GM12878 (cell line): Measurements from ENCODE around the gene MCFD2. TPM values are rescaled to one million over a fixed set of nuclear protein-coding genes. Genes with fewer than 3 reads are reported as not detected.

Experiments used
- ATAC-seq: fragments of 200-7000 bp; cut with Tn5 transposase; 3 replicates; pipeline ENCODE4 v1.9.1; 2020; ENCODE audit warnings: mild to moderate bottlenecking, moderate library complexity
- BruUV-seq: library from RNA; stranded (reverse); fragments of 400-500 nt; replicated peaks from 2 replicates; lab custom pipeline; 2021; lab: Mats Ljungman, UMichigan
- CTCF ChIA-PET: fragments of 300-600 bp; sonication (Branson Sonifier 250); formaldehyde crosslinking; extraction: SDS; loops from one replicate; lab custom pipeline; 2021; ENCODE audit warnings: inconsistent platforms; lab: Yijun Ruan, JAX
- POLR2A ChIA-PET: fragments of 350-600 bp; formaldehyde crosslinking; extraction: SDS; loops from one replicate; lab custom pipeline; 2021; ENCODE audit warnings: inconsistent platforms; lab: Charles Lee
- RAD21 ChIA-PET: fragments of 300-600 bp; sonication (Branson Sonifier 250); formaldehyde crosslinking; loops from one replicate; lab custom pipeline; 2023; ENCODE audit warnings: antibody characterized with exemption; ENCODE audit not compliant: unreplicated experiment; lab: Charles Lee
- SMC1A ChIA-PET: fragments of 300-600 bp; sonication (Branson Sonifier 250); formaldehyde crosslinking; loops from one replicate; lab custom pipeline; 2023; ENCODE audit not compliant: unreplicated experiment, uncharacterized antibody; lab: Charles Lee
- DNase-seq: peaks from one replicate; pipeline ENCODE4 v3.0.0-alpha.2; 2011; ENCODE audit warnings: low read depth, low spot score
- FAIRE-seq: peaks from 3 replicates; lab custom pipeline; 2011; peaks lifted over from hg19 to GRCh38; lab: Jason Lieb, UNC
- H2AFZ ChIP-seq: 2 replicates; pipeline ENCODE4 v1.6.0; 2011; ENCODE audit warnings: low read depth, low read length, control low read depth; ENCODE audit not compliant: control insufficient read depth
- H3K27ac ChIP-seq: 2 replicates; pipeline ENCODE4 v1.5.1; 2011; ENCODE audit warnings: control low read depth; ENCODE audit not compliant: control insufficient read depth, insufficient read depth
- H3K27me3 ChIP-seq, 2 experiments: replicated peaks in 1 of 2; 2 replicates each; pipeline versions ENCODE4 v1.6.0 to v1.6.1; 2011; ENCODE audit warnings: low read length in 1 of 2; ENCODE audit not compliant: control insufficient read depth in 2 of 2, insufficient read depth in 2 of 2
- H3K36me3 ChIP-seq, 2 experiments: 2 replicates each; pipeline ENCODE4 v1.5.1; 2011; ENCODE audit warnings: low read length in 1 of 2; ENCODE audit not compliant: control insufficient read depth in 2 of 2, insufficient read depth in 2 of 2
- H3K4me1 ChIP-seq: 2 replicates; pipeline ENCODE4 v1.6.1; 2011; ENCODE audit warnings: mild to moderate bottlenecking, low read length, moderate library complexity, mixed read lengths; ENCODE audit not compliant: control insufficient read depth, insufficient read depth
- H3K4me2 ChIP-seq: 2 replicates; pipeline ENCODE4 v1.6.0; 2011; ENCODE audit warnings: control low read depth; ENCODE audit not compliant: control insufficient read depth, insufficient read depth
- H3K4me3 ChIP-seq: fragments of 200-600 bp; sonication (generic); 2 replicates; pipeline ENCODE4 v1.5.1; 2016
- H3K79me2 ChIP-seq: 2 replicates; pipeline ENCODE4 v1.6.0; 2011; ENCODE audit warnings: low read length; ENCODE audit not compliant: control insufficient read depth, insufficient read depth
- H3K9ac ChIP-seq: 2 replicates; pipeline ENCODE4 v1.8.0; 2011; ENCODE audit warnings: low read length, control low read depth, mixed read lengths; ENCODE audit not compliant: control insufficient read depth, insufficient read depth
- H3K9me3 ChIP-seq: replicated peaks from 3 replicates; pipeline ENCODE4 v1.5.1; 2011; ENCODE audit warnings: mild to moderate bottlenecking, low read length; ENCODE audit not compliant: control insufficient read depth, insufficient read depth
- H4K20me1 ChIP-seq: 2 replicates; pipeline ENCODE4 v1.6.0; 2011; ENCODE audit not compliant: control insufficient read depth, insufficient read depth
- CHD1 ChIP-seq: IDR thresholded peaks from 2 replicates; pipeline ENCODE4 v1.6.1; 2012; ENCODE audit warnings: low read depth, low read length, improper control_type of control experiment
- KLF5 ChIP-seq: fragments of 450-650 bp; IDR thresholded peaks from 2 replicates; pipeline ENCODE4 v1.6.1; 2014; ENCODE audit warnings: mild to moderate bottlenecking; ENCODE audit not compliant: partially characterized antibody
- SP1 ChIP-seq: IDR thresholded peaks from one replicate; pipeline ENCODE4 v1.6.1; 2011; ENCODE audit warnings: low read depth, low read length
- WGBS: methylation state at CpG from one replicate; pipeline ENCODE4 v1.1.6; 2016; ENCODE audit warnings: low lambda C conversion rate; ENCODE audit not compliant: insufficient replicate concordance, insufficient coverage; ENCODE audit errors: missing lambda C conversion rate; 5-methylcytosine and 5-hydroxymethylcytosine counted together
- in situ Hi-C: fragments of 300-500 bp; cut with MboI; formaldehyde crosslinking; loops from 9 replicates; pipeline ENCODE4 v1.14.3; 2018; ENCODE audit warnings: mixed read lengths
- intact Hi-C: fragments of 100-400 bp; cut with micrococcal nuclease; formaldehyde crosslinking; loops from one replicate; pipeline ENCODE4 v1.14.2; 2022; ENCODE audit not compliant: unreplicated experiment
- polyA plus RNA-seq, 11 experiments: library from polyadenylated mRNA; depleted of rRNA in 4 of 11; unstranded in 6 of 11; stranded (reverse) in 5 of 11; fragments of >200 nt; fragmentation: Nextera tagmentation in 4 of 11; fragmentation: Illumina TruSeq in 1 of 11; extraction: Ambion mirVana in 4 of 11; extraction: Trizol in 1 of 11; gene quantifications; 1 replicate in 1 of 11; 2 replicates in 10 of 11; pipeline versions ENCODE4 v1.2.1 to v1.2.3, GENCODE V29; 2011 to 2016; ENCODE audit warnings: inconsistent platforms in 2 of 11, missing spikeins in 2 of 11, low read depth in 1 of 11
- total RNA-seq, 4 experiments: library from RNA; depleted of rRNA in 3 of 4; stranded (reverse); fragments of >200 nt in 3 of 4; fragmentation: Illumina TruSeq in 1 of 4; extraction: Trizol in 1 of 4; gene quantifications; 2 replicates each; pipeline versions ENCODE4 v1.2.1 to v1.2.3, GENCODE V29; 2013 to 2021
- TF ChIP-seq, protein P1 (sequence below), 3 experiments: IDR thresholded peaks in 2 of 3; conservative IDR thresholded peaks in 1 of 3; 2 replicates each; pipeline ENCODE4 v1.5.1; 2011; ENCODE audit warnings: low read depth in 3 of 3, low read length in 3 of 3, mild to moderate bottlenecking in 3 of 3, control low read depth in 2 of 3, moderate library complexity in 2 of 3, inconsistent platforms in 1 of 3, mixed read lengths in 1 of 3; ENCODE audit not compliant: control insufficient read depth in 2 of 3, insufficient read depth in 1 of 3; ENCODE audit errors: extremely low read depth in 1 of 3
- TF ChIP-seq, protein P2 (sequence below): fragments of 450-650 bp; IDR thresholded peaks from 2 replicates; pipeline ENCODE4 v1.6.1; 2017; ENCODE audit warnings: mild to moderate bottlenecking
- TF ChIP-seq, protein P3 (sequence below): IDR thresholded peaks from 2 replicates; pipeline ENCODE4 v1.6.1; 2012; ENCODE audit warnings: low read depth, low read length, improper control_type of control experiment
- TF ChIP-seq, protein P4 (sequence below): fragments of 450-650 bp; IDR thresholded peaks from 2 replicates; pipeline ENCODE4 v1.6.1; 2017; ENCODE audit warnings: antibody characterized with exemption, mild to moderate bottlenecking, moderate library complexity

MCFD2 gene
- total and polyA plus RNA-seq, 10 of the 15 experiments (the other 5 are each of a cell fraction or from before 2014, with no cell fraction given), result 35.0 to 57.3 (median 40.3) TPM

DNA sequence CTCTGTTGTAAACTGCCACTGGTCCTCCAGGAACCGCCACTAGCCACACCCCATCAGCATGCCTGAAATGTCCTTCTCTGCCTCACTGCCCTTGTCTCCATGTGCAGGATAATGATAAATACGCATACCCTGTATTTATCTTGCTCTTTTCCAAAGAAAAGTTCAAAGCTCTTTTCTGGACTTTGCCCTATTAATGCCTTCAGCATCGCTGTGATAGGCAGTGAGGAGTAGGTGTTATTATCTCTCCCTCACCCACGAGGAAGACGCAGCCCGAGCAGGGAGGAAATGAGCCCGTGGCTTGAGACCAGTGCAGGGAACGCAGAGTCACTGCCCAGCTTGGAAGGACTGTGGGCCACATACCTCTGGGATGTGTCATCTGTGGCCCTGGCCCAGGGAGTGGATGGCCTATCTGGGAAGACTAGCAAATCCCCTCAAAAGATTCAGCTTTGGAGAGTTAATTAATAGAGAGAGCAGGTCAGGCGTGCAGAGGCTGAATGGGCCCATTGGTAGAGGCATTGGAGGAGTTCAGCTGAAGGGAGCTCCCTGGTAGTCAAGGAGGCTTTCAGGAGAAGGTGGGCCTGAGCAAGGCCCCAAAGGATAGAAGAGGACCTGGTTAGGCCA, 39.5 kb upstream of the MCFD2 start (continued):
- TF ChIP-seq, protein P1, sequence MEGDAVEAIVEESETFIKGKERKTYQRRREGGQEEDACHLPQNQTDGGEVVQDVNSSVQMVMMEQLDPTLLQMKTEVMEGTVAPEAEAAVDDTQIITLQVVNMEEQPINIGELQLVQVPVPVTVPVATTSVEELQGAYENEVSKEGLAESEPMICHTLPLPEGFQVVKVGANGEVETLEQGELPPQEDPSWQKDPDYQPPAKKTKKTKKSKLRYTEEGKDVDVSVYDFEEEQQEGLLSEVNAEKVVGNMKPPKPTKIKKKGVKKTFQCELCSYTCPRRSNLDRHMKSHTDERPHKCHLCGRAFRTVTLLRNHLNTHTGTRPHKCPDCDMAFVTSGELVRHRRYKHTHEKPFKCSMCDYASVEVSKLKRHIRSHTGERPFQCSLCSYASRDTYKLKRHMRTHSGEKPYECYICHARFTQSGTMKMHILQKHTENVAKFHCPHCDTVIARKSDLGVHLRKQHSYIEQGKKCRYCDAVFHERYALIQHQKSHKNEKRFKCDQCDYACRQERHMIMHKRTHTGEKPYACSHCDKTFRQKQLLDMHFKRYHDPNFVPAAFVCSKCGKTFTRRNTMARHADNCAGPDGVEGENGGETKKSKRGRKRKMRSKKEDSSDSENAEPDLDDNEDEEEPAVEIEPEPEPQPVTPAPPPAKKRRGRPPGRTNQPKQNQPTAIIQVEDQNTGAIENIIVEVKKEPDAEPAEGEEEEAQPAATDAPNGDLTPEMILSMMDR (IDR thresholded peaks at IDR 0.05 in 2 of 3, conservative IDR thresholded peaks at IDR 0.05 in 1 of 3; ENCODE audit: control insufficient read depth in 2 of 3, extremely low read depth in 1 of 3, insufficient read depth in 1 of 3, low read depth in 3 of 3, low read length in 3 of 3), result no peak
- TF ChIP-seq KLF5, result no peak

DNA sequence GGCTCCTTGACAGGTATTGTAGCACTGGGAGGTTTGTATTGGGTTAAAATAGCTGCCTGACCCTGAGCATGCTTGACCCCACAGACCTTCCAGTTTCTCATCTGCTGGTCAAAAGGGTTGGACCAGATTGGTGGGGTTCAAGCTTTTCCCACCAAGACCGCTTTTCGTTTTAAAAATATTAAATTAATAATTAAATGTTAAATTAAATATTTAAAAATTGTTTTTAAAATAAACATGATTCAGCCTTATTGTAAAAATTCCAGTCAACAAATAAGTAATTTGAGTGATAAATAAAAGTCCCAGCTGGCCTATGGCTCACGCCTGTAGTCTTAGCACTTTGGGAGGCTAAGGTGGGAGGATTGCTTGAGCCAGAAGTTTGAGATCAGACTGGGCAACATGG, 36.6 kb upstream of the MCFD2 start:
- peaks cover 17% of the 10 kb centered on the region for H3K4me1 ChIP-seq
- H3K27ac ChIP-seq, result no peak overlapping the region
- H3K9me3 ChIP-seq, result no peaks in the 10 kb centered on the region
- no TSS peak for BruUV-seq
- ChIA-PET CTCF (interaction anchor here (0.9 to 1.3 kb wide), 4 partner anchors 17 to 33 kb away, joined by 3 to 5 read pairs (median 3); no protein-coding TSS in a partner anchor), SMC1A (interaction anchor here (0.7 to 2.5 kb wide), 2 partner anchors 9 to 25 kb away, joined by 3 to 6 read pairs; no protein-coding TSS in a partner anchor), POLR2A (no interaction called here), RAD21 (no interaction called here)
- H3K4me3 ChIP-seq, result no peak overlapping the region
- intact Hi-C loops (no loop called here), in situ Hi-C loops (no loop called here)
- no peaks in the 10 kb centered on the region for H3K27me3 ChIP-seq
- H3K36me3 ChIP-seq, result peaks cover 21 to 22% of the 10 kb centered on the region in 2 experiments; a peak in 3 of 4 replicates
- H4K20me1 ChIP-seq, result 0 out of 2 replicates have a peak, but pooled peaks cover 4% of the 10 kb centered on the region
- no peak for FAIRE-seq
- H2AFZ ChIP-seq, result no peak overlapping the region
- H3K9ac ChIP-seq, result no peak overlapping the region
- H3K4me2 ChIP-seq, result no peak overlapping the region
- WGBS, result 97% methylated on average over 3 of the region's 3 CpGs
- H3K79me2 ChIP-seq, result peaks cover 23% of the 10 kb centered on the region
- DNase-seq, result no peak
- no peak for ATAC-seq
- TF ChIP-seq, protein P2, sequence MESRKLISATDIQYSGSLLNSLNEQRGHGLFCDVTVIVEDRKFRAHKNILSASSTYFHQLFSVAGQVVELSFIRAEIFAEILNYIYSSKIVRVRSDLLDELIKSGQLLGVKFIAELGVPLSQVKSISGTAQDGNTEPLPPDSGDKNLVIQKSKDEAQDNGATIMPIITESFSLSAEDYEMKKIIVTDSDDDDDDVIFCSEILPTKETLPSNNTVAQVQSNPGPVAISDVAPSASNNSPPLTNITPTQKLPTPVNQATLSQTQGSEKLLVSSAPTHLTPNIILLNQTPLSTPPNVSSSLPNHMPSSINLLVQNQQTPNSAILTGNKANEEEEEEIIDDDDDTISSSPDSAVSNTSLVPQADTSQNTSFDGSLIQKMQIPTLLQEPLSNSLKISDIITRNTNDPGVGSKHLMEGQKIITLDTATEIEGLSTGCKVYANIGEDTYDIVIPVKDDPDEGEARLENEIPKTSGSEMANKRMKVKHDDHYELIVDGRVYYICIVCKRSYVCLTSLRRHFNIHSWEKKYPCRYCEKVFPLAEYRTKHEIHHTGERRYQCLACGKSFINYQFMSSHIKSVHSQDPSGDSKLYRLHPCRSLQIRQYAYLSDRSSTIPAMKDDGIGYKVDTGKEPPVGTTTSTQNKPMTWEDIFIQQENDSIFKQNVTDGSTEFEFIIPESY, result no peak
- TF ChIP-seq SP1 (no peak), CHD1 (no peak)
- TF ChIP-seq, protein P3, sequence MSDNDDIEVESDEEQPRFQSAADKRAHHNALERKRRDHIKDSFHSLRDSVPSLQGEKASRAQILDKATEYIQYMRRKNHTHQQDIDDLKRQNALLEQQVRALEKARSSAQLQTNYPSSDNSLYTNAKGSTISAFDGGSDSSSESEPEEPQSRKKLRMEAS, result no peak
- TF ChIP-seq, protein P4, sequence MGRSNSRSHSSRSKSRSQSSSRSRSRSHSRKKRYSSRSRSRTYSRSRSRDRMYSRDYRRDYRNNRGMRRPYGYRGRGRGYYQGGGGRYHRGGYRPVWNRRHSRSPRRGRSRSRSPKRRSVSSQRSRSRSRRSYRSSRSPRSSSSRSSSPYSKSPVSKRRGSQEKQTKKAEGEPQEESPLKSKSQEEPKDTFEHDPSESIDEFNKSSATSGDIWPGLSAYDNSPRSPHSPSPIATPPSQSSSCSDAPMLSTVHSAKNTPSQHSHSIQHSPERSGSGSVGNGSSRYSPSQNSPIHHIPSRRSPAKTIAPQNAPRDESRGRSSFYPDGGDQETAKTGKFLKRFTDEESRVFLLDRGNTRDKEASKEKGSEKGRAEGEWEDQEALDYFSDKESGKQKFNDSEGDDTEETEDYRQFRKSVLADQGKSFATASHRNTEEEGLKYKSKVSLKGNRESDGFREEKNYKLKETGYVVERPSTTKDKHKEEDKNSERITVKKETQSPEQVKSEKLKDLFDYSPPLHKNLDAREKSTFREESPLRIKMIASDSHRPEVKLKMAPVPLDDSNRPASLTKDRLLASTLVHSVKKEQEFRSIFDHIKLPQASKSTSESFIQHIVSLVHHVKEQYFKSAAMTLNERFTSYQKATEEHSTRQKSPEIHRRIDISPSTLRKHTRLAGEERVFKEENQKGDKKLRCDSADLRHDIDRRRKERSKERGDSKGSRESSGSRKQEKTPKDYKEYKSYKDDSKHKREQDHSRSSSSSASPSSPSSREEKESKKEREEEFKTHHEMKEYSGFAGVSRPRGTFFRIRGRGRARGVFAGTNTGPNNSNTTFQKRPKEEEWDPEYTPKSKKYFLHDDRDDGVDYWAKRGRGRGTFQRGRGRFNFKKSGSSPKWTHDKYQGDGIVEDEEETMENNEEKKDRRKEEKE, result no peak
